Nephron progenitor cell (in vitro differentiated cells): ENCODE data around the gene CAMTA1.

Source experiments
- DNase-seq: peaks from one replicate; pipeline ENCODE4 v3.0.0; 2021
- H3K27ac Mint-ChIP-seq: 2 replicates; pipeline ENCODE4 v1.8.0; 2021; ENCODE audit warnings: mild to moderate bottlenecking, moderate library complexity, mixed read lengths
- H3K27me3 Mint-ChIP-seq: 2 replicates; pipeline ENCODE4 v1.8.0; 2021; ENCODE audit warnings: mild to moderate bottlenecking, low read depth, mixed read lengths; ENCODE audit not compliant: poor library complexity
- H3K36me3 Mint-ChIP-seq: 2 replicates; pipeline ENCODE4 v1.8.0; 2021; ENCODE audit warnings: low read depth, mixed read lengths
- H3K4me1 Mint-ChIP-seq: 2 replicates; pipeline ENCODE4 v1.8.0; 2021; ENCODE audit warnings: mixed read lengths
- H3K4me3 Mint-ChIP-seq: 2 replicates; pipeline ENCODE4 v1.8.0; 2021; ENCODE audit warnings: mild to moderate bottlenecking, moderate library complexity, mixed read lengths
- H3K9me3 Mint-ChIP-seq: 2 replicates; pipeline ENCODE4 v1.8.0; 2021; ENCODE audit warnings: mild to moderate bottlenecking, moderate library complexity, mixed read lengths
- CTCF ChIP-seq: fragments of 200-600 bp; sonication (generic); IDR thresholded peaks from 2 replicates; pipeline ENCODE4 v1.5.0; 2021; ENCODE audit warnings: antibody characterized with exemption

Gene CAMTA1

GRCh38 chr1:7732331-7732730 lies 947.1 kb downstream of the CAMTA1 start:
- peaks cover 10% of the 10 kb centered on the region for H3K4me1 Mint-ChIP-seq
- DNase-seq: no peak
- no peak overlapping the region for H3K27ac Mint-ChIP-seq
- no peak for TF ChIP-seq CTCF
- H3K27me3 Mint-ChIP-seq: peaks cover 3% of the 10 kb centered on the region
- peaks cover 7% of the 10 kb centered on the region for H3K9me3 Mint-ChIP-seq
- no peak overlapping the region for H3K4me3 Mint-ChIP-seq
- peaks cover 6% of the 10 kb centered on the region for H3K36me3 Mint-ChIP-seq

DNA sequence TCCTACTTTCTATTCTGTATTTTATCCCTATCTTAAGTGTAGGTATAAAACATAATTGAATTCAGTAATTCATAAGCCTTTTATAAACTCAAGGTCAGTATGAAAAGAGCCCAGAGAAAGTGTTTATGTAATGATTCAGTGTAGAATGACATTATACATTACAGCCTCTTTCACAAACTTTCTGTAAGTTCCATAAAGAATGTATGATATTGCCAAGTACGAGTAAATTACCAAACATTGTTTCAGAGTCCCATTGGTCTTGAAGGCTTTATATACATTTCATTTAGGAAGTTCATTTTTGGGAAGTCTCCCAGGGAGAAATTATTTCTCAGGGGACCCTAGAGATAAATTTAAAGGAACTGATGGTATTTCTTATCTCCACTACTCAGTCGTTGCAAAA lies 948.0 kb downstream of the CAMTA1 start:
- DNase-seq: no peak
- H3K9me3 Mint-ChIP-seq: peaks cover 7% of the 10 kb centered on the region
- no peak overlapping the region for H3K27ac Mint-ChIP-seq

GRCh38 chr1:7738044-7738443 lies 952.8 kb downstream of the CAMTA1 start:
- DNase-seq: no peak
- peaks cover 3% of the 10 kb centered on the region for H3K27me3 Mint-ChIP-seq
- no peak for TF ChIP-seq CTCF
- no peak overlapping the region for H3K4me3 Mint-ChIP-seq
- H3K36me3 Mint-ChIP-seq: peaks cover 34% of the 10 kb centered on the region
- H3K27ac Mint-ChIP-seq: no peak overlapping the region
- no peaks in the 10 kb centered on the region for H3K4me1 Mint-ChIP-seq
- H3K9me3 Mint-ChIP-seq: no peaks in the 10 kb centered on the region

More for the DNA sequence above, 948.0 kb downstream of the CAMTA1 start:
- Mint-ChIP-seq H3K4me3 (no peak overlapping the region), H3K27me3 (peaks cover 3% of the 10 kb centered on the region), H3K4me1 (peaks cover 6% of the 10 kb centered on the region), H3K36me3 (peaks cover 16% of the 10 kb centered on the region)
- TF ChIP-seq CTCF: no peak

DNA sequence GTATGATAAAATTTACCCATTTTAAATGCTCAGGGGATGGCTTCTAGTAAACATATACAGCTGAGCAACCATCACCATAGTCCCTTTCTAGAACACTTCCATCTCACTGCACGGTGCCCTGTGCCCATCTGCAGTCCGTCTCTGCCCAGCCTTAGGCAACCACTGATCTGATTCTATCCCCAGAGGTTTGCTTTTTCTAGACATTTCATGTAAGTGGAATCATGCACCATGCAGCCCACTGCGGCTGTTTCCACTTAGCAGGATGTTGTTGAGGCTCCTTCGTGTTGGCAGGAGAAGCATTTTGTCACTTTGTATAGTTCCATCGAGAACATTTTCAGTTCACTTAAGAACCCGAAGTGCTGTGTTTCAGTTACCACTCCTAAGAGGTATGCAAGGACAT lies 958.1 kb downstream of the CAMTA1 start:
- Mint-ChIP-seq H3K36me3 (peaks cover 22% of the 10 kb centered on the region), H3K4me3 (no peak overlapping the region), H3K27me3 (no peaks in the 10 kb centered on the region), H3K9me3 (no peaks in the 10 kb centered on the region), H3K4me1 (no peaks in the 10 kb centered on the region), H3K27ac (no peak overlapping the region)
- no peak for TF ChIP-seq CTCF
- no peak for DNase-seq

- Mint-ChIP-seq H3K4me3 (no peak overlapping the region), H3K27ac (no peak overlapping the region), H3K4me1 (no peaks in the 10 kb centered on the region), H3K36me3 (peaks cover 7% of the 10 kb centered on the region), H3K9me3 (no peaks in the 10 kb centered on the region), H3K27me3 (no peaks in the 10 kb centered on the region)
- DNase-seq: no peak
- TF ChIP-seq CTCF: no peak
These were observed 959.6 kb downstream of the CAMTA1 start for GRCh38 chr1:7744882-7745281.

DNA sequence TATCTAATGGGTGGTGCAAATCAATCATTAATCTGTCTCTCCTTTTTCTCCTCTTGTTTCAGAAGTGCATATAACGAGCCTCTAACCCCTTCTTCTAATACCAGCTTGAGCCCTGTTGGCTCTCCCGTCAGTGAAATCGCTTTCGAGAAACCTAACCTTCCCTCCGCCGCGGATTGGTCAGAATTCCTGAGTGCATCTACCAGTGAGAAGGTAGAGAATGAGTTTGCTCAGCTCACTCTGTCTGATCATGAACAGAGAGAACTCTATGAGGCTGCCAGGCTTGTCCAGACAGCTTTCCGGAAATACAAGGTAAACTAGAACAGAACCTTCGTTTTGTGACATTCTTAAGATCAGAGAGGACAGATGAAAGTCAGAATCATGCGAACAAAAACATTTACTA lies 960.5 kb downstream of the CAMTA1 start:
- DNase-seq: no peak
- Mint-ChIP-seq H3K4me3 (no peak overlapping the region), H3K27me3 (no peaks in the 10 kb centered on the region), H3K27ac (no peak overlapping the region), H3K36me3 (peaks cover 4% of the 10 kb centered on the region), H3K4me1 (no peaks in the 10 kb centered on the region), H3K9me3 (no peaks in the 10 kb centered on the region)
- TF ChIP-seq CTCF: no peak
